ENCODE data around the gene IFNA7.

GRCh38 chr9:21233258-21233657, 31.3 kb upstream of the IFNA7 start:
- TF ChIP-seq CTCF (IDR thresholded peaks at IDR 0.05; ENCODE audit: borderline replicate concordance, extremely low read depth, low read length, poor library complexity, severe bottlenecking) (no peak), EZH2 (IDR thresholded peaks at IDR 0.05; ENCODE audit: borderline replicate concordance, low read depth, low read length, severe bottlenecking) (no peak)
